DMS114 treated with DMSO at 0.1 percent for 48 hours (cell line): ENCODE data around the gene STK39.

Experiments used
- DNase-seq: peaks from one replicate; lab custom pipeline; 2025; ENCODE audit not compliant: unreplicated experiment; lab: John Stamatoyannopoulos, UW

The STK39 gene

DNA sequence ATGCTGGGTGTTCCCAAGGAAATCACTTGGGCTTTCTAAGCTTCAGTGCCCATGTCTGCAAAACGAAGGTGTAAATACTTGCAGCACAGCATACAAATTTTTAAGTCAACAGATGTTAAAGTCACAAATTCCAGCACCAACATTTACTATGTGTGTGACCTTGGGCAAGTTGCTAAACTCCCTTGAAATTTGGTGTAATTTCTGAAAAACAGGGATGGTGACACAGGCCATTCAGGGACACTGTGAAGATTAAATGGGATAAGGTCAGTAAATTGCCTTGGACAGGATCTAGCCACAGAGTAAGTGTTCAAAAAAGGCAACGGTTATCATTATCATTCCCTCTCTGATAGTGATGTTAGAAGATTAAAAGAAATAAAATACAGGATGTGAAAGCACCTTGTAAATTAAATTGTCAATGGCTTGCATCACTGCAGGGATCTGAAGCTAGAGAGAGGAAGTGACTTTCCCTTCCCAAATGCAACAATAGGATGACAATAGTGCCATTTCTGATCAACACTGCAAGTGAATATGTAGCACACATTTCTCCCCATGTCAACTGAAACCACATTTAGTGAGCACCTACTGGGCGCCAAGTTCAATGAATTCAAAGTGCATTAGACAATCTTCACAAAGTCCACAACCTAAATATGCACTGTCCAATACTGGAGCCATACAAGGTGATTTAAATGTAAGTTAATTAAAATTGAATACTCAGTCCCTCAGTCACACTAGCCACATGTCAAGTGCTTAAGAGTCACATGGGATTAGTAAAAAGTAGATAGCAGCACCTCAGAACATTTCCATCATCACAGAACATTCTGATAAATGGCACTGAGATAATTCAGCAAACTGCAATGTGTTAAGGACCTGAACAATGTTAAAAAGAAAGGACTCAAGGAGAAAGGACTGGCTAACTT is 81.2 kb downstream of the STK39 start:
- DNase-seq = no peak

DNA sequence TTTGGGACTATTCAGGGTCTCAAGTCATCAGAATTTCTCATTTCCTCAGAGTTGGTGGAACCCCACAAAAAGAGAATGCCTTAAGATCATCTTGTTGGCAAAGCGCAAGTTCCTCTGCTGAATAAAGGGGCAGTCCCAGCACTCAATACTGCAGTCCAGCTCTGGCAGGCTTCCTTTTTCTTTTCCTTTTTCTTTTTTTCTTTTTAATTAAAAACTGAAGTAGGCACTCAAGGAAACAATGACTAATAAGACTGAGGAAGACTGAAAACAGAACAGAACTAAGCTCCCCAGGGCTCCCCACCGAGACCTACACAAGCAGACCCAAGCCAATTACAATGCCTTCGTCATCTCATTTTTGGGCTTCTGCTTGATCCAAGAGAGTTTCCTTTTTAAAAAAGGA is 82.0 kb downstream of the STK39 start:
- DNase-seq = no peak

DNA sequence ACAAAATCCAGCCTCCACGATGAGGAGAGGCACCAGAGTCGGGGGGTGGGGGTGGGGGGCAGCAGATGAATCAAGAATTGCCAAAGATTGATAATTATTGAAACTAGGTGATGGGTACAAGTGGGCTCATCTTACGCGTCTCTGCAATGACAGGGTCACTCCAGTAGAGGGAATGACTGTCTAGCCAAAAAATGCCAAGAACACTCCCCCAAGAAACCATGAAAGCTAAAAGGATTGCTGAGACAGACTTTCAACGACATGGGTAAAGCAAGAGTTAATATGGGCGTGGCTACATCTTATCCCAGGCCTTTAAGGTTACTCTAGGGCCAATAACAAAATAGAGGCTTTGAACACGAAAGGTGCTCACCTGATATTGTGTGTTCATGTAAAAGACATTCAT is 86.5 kb downstream of the STK39 start:
- no peak for DNase-seq

DNA sequence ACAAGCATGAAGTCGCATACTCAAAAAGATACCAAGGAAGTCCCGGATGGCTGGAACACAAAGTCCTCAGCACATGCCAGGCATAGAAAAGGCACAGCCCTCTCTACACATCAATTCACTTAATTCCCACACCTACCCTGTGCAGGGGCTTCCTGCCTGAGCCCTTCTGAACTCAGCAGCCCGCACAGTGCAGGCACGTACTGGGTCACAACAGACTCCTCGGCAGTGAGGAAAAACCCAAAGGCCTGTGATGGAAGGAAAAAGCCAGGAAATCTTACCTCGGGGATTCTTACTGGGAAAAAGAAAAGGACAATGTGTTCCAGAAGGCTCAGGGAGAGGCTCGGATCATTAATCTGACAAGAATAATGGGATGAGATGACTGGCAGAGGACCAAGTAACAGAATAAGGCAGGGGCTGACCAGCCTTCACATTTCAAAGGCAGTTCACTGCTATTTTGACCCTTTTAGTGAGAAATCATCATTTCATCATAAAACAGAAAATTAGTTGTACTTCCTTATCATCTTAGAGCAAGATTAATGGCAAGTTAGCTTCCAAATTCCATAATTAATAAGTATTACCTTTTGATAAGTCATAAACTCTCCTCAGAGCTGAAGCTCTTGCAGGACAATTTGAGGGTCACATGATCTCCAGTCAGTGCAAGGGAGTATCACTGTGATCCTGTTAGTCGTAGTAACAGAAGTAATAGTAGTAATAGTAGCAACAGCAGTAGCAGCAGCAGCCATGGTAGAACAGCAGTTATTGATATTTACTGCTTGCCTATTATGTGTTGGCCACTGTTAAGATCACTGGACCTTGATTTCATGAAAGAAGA is 87.4 kb downstream of the STK39 start:
- no peak for DNase-seq

DNA sequence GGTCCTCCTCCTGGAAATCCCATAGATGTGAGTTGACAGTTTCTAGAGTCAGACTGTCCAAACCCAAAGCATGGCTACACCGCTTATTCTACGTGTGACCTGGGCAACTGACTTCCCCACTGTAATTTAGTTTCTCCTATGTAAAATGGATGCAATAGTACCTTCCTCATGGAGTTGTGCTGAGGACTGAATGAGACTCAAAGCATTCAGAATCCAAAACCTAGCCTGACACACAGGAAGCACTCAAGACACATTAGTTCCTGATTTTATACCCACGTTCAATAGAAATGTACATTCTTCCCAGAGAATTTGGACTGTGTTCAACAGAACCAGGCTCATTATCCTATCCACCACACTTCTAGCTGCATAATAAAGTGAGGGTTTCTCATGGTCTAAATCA is 88.8 kb downstream of the STK39 start:
- no peak for DNase-seq

DNA sequence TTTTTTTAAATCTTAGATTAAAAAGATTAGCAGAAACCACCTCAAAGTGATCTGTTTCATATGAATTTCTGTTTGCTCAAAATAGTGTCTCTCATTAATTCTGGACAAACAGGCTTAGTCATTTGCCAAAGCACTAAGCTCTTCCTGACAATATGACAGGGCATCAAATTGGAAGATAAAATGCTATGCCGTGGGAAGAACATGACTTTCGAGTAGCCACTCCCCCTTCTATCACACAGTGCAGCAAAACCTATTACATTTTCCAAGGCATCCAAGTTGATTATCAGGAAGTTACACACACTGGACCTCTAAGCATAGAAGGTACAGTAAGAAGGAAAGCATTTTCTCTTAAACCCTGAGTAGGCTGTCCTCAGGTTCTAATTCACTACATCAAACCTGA is 89.5 kb downstream of the STK39 start:
- DNase-seq = no peak

DNA sequence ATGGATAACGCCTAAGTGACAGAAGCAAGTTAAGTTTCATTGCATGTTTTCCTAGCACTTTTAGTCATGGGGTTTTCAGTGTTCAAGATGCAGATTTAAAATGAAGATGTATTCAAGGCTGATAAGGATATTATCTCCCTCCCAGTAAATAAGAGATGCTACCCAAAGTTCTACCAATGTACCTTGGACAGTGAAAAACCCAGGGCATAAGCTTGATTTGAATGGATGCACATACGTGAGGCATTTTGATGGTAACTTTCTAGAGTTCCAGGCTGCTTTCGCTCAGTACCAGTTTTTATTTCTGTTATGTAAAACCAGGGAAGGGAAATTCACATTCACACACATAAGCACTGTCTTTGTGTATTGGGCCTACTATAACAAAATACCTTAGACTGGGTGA is 90.3 kb downstream of the STK39 start:
- no peak for DNase-seq

DNA sequence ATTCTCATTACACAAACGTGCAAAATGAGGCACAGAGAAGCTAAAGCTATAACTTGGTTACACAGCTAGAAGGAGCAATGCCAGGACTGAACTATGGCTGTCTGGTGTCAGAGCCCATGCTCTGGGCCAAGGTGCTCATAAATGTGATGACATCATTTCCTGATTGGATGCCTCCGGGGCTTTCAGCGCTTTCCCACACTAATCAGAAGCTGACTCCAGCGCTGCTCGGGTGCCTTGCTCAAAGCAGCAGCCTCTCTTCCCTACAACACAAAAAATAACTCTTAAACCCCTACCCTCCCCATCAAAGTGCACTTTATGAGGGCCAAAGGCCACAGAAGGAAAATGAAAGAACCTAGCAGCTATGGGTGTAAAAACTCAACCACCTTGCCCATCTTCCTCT is 90.7 kb downstream of the STK39 start:
- DNase-seq = no peak

DNA sequence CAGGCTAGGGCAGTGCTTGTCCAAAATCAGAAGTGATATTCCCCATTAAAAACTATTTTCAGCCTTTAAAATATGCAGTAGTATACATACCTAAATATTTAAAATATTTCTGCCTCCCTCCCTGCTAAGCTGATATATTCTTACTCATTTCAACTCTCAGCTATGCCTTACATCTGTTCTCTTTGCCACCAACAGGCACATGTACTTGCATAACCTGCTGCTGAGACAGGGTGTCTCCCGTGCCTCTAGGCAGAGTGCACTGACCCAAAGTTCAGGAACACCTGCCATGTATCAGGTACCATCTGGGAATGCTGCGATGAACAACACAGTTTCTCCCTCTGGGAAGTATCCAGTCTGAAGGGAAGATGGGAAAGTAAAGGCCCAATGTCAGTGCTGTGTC is 91.7 kb downstream of the STK39 start:
- DNase-seq = no peak

DNA sequence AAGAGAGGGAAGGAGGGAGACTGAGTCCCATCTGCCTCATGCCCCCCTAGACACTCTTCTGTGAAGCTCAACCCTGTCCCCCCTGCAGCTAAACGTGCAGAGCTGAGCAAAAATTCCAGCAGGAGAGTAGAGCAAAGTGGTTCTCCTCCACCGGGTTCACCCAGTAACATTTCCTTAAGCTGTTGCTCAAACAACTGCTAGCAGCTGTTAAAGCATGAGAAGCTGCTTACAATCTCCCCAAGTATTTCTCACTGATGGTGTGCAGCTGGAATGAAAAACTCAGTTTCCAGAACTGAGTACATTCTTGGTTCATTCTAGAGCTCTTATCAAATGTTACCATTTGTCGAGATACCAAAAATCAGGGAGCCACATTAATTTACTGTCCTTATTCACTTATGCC is 92.3 kb downstream of the STK39 start:
- DNase-seq = no peak

DNA sequence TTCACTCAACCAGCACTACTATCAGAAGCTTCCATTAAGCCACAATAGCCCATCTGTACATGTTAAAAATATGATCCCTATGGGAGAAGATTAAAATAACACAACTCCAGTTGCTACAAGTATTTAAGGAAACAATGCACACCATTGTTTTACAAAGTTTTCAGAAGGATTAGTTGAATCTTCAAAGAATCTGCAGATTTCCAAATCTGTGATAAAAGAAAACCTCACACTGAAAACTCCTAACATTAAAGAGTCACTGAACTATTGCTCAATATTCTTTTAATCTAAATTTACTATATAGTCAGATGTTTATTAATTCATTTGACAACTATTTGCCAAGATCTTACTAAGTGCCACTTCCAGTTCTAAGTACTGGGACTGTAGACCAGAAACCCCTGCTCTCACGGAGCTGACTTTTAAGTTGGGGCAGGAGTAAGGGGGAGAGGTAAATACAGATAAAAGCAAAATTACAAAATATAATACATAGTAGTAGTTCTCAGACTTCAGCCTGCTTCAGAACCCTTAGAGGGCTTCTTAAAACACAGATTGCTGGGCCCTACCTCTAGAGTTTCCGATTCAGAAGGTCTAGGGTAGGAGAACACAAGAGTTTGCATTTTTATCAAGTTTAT is 94.4 kb downstream of the STK39 start:
- no peak for DNase-seq

DNA sequence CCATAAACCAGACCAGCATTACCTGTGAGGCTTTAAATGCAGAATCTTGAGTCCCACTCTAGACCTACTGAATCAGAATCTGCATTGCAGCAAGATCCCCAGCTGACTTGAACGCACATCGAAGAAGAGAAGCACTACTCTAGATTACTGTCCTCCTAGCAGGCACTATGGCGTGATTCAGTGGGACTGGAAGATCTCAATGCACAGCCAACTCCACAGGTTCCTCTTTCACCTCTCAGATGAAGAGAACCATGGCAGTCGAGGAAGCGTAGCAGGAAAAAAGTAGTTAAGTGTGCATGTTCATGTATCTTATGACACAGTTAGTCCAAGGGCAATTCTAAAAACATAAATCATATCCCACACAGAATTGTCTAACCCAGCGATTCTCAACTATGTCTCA is 97.4 kb downstream of the STK39 start:
- no peak for DNase-seq

DNA sequence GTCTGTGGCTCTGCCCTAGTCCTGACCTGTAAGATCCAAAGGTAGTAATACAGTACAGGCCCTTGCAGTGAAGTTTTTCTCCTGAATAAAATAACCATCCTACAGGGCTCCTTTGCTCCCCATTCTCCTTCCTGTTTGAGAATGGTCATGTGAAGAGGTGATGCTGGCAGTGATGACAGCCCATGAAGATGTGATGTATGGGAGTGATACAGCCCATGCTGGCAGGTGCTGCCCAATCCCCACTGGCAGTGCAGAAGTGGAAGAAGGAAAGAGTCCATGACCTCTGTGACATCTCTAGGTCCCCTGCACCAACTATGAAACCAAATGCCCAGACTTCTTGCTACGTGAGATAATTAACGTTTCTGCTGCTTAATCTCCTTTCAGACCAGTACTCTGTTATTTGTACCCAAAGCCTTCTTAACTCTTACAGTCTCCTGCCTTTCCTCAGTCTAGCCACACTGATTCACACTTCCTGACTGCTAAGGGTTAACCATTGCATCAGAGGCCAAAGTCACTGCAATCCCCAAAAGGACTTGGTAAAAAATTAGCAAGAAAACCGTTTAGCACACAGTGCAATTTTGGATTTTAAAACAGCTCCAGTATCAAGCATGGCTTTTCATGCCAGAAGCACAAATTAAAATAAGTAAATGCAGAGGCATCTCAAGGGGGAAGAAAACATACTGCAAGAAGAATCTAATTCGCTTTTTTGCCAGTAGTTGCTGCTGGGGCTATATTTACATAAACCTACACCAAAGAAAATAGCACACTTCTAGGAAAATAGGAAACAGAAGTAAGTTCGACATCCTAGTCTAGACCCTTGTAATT is 98.0 kb downstream of the STK39 start:
- DNase-seq = no peak

DNA sequence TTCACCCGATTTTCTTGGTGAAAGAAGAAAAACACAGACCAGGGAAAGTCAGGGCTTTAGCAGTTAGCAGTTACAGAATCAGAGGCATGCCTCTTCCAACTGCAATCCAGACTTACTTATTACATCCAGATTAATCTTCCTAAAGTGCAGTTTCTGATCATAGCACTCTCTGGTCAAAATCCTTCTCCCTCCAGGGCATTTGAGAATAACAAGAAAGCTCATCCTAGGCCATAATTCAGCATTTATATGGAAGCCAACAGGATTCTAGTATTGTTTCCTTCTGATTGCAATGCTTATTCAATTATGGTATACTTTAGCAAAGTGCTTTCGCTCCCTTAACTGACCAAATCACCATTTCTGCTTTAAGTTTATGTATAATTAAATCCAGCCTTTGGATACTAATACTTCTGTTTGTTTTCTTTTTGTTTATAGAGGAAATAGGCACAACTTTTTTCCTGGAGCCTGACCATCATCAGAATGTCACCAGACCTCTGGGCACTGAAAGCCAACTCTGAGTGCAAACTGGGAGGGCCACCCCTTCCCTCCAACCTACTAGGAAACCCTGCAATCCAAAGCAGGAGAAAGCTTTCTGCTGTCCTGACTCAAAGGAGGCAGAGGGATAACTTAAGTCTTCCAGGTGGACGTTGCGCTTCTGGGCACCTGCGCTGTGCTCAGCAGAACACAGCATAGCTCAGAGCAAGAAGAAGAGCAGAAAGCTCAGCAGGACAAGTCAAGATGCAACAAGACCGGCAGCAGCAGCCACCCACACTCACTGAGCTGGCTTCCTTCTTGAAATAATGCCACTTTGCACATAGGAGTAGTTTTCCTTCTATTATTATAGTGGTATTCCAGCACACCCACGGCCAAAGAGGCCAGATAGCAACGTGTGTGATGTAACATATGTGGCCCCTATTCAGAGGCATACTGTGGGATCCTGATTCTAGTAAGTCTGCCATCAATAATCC is 99.3 kb downstream of the STK39 start:
- no peak for DNase-seq

DNA sequence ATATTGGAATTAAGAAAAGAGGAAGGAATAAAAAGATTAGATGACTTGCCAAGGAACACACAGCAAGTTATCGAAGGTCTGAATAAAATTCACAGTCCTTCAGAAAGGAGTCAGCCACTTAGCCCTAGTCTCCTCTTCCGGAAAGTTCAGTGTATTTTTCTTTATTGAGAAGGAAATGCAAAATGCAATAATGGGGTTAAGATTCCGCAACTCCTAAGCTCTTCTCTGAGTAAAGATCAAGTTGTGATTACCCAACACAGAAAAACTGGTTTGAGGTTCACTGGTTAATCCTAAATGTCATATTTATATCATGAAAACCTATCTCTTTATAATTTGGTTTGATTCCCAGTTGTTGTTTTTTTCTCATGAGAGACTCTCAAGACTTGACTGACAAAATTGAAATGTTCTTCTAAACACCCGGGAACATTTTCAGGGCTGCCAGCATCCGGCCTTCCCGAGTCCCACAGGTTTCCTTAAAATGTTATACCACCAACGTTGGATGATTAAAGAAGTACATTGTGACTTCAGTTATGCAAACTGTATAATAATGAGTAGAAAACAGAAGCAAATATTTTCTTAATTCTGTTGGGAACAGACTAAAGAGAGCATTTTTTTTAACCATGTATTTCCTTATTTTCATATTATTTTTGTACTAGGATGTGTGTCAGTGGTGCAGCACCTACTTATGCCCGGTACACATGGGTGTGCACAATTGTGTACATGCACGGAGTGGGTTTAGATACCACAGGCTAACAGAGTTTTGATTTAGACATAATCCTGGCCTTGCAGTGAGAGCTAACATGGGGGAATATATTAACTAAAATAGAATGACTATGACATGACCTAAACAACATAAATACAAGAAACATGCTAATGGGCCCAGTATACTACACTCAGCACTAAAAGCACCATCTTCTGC is 100.2 kb downstream of the STK39 start:
- DNase-seq = no peak

DNA sequence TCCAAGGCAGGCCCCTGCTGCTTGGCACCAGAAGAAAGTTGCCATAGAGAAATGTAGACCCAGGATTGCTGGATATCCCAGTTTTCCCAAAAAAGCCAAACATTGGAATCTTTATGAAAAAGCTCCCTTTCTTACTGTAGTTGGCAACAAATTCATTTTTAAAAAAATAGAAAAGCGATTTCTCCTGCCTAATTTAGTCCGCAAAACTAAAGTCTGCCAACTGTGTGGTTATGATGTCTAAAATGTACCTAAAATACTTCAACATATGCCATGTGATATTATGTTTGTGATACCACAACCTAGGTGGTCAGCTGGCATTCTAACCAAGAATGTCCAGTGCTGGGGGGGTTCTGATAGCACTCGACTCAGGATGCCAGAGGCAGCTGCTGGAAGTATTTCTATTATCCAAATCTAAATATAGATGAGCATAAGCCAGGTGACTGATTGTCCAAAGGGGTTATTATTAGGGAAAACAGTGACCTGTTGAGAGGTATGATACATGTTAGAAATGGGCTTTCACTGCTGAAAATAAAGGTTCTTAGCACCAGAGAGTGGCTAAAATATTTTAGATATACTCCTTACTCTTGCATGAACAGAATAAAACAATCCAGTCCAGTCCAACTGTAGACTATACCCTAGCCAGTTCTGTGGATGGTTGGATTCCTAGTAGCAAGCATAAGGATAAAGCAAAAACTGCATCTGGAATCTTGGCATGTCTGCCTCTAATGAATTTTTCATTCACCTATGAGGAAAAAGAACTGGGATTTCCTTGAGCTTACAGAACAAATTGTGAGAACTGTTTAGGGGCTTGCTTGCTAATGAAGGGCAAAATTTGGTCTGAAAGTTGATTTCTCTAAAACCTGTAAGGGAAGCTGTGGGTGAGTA is 101.7 kb downstream of the STK39 start:
- DNase-seq = no peak

DNA sequence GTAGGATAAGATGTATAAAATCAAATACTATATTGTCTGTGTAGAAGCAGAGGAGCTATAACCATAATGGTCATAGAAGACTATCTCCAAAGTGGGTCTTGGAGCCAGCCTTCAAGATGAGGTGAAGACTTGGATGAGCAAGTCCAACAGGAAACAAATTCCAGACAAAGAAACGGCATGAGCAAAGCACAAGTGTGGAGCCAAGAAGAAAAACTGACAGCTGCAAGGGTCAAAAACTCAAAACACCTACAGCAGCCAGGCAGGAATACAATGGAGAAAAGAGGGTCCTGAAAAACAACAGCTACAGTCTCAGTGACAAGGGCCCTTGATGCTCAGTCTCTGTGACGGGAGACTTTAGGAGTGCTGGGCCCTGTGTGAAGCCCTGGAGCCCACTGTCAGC is 102.4 kb downstream of the STK39 start:
- no peak for DNase-seq

DNA sequence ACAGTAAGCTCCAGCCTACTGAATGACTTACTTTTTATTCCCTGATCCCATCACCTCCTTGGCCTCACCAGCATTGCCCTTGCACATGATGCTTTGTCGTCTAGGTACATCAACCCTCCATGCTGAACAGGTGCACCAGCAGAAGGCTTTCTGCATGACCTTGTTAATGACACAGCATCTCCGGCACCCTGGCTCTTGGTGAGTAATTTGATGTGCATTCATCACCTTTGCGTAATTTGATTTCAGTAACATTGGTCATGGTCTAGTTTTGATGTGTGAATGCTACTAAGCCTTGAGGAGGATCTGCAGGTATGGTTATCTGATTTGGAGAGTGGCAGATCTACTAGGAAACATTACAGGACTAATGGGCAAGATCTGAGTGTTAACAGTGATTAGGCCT is 103.6 kb downstream of the STK39 start:
- DNase-seq = no peak
